WERI-Rb-1 (cell line): ENCODE data around the gene CPNE9.

Experiments
- DNase-seq: peaks from one replicate; pipeline ENCODE4 v3.0.0-alpha.2; 2020
- H3K27ac ChIP-seq: fragments of 250-450 bp; sonication (Bioruptor Pico); 2 replicates; pipeline ENCODE4 v1.5.1; 2020; ENCODE audit warnings: mild to moderate bottlenecking, moderate library complexity
- H3K27me3 ChIP-seq: fragments of 250-450 bp; sonication (Bioruptor Pico); 2 replicates; pipeline ENCODE4 v1.5.1; 2021; ENCODE audit warnings: mild to moderate bottlenecking, low read depth, moderate library complexity; ENCODE audit not compliant: insufficient read depth, severe bottlenecking
- H3K36me3 ChIP-seq: fragments of 250-450 bp; sonication (Bioruptor Pico); 2 replicates; pipeline ENCODE4 v1.5.1; 2020; ENCODE audit warnings: mild to moderate bottlenecking, moderate library complexity
- H3K4me3 ChIP-seq: 2 replicates; pipeline ENCODE4 v1.5.1; 2011; ENCODE audit warnings: low read depth, mild to moderate bottlenecking, control low read depth, low read length
- H3K9me3 ChIP-seq: fragments of 250-450 bp; sonication (Bioruptor Pico); 2 replicates; pipeline ENCODE4 v1.5.1; 2021; ENCODE audit warnings: mild to moderate bottlenecking, moderate library complexity; ENCODE audit not compliant: severe bottlenecking
- TF ChIP-seq, protein P1 (sequence below): IDR thresholded peaks from 2 replicates; pipeline ENCODE4 v1.5.1; 2011; ENCODE audit warnings: low read depth, mild to moderate bottlenecking, control low read depth, inconsistent platforms, low read length

The CPNE9 gene

DNA sequence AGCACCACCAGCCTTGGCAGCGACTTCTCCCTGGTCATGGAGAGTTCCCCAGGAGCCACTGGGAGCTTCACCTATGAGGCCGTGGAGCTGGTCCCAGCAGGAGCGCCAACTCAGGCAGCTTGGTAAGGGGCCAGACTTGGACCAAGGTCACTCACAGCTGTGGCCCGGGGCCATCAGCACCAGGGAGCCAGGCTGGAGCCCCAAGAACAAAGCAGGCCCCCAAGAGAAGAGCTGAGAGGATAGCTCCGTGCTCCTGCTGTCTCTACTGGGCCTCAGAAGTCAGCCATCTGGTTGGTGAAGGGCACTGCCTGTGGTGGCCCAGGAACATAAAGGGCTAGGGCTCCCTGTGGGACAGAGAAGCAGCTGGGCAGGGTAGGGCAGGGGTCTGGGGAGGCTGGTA is 14.7 kb upstream of the CPNE9 start:
- Histone ChIP-seq H3K9me3 (no peaks in the 10 kb centered on the region), H3K4me3 (no peak overlapping the region), H3K36me3 (peaks cover 28% of the 10 kb centered on the region), H3K27ac (no peak overlapping the region), H3K27me3 (no peaks in the 10 kb centered on the region)
- DNase-seq, result no peak
- TF ChIP-seq, protein P1, sequence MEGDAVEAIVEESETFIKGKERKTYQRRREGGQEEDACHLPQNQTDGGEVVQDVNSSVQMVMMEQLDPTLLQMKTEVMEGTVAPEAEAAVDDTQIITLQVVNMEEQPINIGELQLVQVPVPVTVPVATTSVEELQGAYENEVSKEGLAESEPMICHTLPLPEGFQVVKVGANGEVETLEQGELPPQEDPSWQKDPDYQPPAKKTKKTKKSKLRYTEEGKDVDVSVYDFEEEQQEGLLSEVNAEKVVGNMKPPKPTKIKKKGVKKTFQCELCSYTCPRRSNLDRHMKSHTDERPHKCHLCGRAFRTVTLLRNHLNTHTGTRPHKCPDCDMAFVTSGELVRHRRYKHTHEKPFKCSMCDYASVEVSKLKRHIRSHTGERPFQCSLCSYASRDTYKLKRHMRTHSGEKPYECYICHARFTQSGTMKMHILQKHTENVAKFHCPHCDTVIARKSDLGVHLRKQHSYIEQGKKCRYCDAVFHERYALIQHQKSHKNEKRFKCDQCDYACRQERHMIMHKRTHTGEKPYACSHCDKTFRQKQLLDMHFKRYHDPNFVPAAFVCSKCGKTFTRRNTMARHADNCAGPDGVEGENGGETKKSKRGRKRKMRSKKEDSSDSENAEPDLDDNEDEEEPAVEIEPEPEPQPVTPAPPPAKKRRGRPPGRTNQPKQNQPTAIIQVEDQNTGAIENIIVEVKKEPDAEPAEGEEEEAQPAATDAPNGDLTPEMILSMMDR, result no peak

DNA sequence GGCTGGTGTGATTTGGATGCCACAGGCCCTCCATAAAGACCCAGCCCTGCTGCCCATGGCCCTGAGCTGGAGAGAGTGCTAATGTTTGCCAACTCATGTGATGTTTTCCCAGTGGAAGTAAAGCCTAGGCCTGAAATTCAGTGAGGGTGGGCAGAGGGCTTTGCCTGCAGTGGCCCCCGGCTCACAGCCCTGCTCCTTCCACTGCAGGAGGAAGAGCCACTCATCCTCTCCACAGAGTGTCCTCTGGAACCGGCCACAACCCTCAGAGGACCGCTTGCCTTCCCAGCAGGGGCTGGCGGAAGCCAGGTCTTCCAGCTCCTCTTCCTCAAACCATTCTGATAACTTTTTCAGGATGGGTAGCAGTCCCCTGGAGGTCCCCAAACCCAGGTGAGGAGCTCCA is 13.9 kb upstream of the CPNE9 start:
- H3K27me3 ChIP-seq, result no peaks in the 10 kb centered on the region
- H3K9me3 ChIP-seq, result no peaks in the 10 kb centered on the region
- no peak overlapping the region for H3K27ac ChIP-seq
- DNase-seq, result no peak
- no peak overlapping the region for H3K4me3 ChIP-seq
- TF ChIP-seq, protein P1, result no peak
- H3K36me3 ChIP-seq, result peaks cover 27% of the 10 kb centered on the region

DNA sequence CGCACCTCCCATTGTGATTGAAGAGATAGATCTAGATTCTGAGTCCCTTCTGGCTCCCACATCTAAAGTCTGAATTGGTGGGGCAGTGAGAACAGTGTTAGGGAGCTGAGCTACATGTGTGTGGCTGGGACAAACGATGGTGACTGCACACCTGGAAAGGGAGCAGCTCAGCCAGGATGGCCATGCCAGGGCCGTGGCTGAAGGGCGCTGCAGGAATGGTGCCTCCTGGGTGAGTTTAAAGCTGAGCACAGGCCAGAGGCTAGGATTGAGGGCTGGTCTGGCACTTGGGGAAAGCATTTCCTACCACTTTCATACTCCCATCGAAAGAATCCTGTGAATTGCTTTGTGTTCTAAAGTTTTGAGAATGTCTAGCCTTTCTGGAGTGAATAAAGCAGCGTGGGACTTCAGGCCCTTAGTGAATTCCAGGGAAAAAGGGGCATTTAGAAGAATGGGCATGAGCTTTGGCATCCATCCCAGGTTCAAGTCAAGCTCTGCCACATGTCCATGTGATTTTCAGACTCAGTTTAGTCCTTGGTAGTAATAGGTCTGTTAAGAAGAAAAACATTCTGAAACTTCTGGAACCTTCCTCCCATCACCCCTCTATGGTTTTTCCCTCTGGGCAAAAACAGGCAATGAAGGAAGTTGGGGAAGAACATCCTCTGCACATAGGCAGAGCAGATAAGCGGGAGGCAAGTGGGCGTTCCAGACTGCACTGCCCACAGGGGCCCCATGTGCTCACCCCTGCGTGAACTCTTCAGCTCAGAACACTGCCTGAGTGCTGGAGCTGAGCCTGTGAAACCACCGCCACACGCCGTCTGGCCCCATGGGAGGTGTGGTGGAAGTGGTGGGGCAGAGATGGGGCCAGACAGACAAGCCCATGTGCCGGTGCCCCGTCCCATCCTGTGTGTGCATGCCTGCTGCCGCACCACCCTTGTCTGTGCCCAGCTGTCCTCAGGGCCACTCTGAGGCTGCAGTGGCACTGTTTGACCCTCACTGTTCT is 12.9 kb upstream of the CPNE9 start:
- Histone ChIP-seq H3K9me3 (no peaks in the 10 kb centered on the region), H3K36me3 (peaks cover 27% of the 10 kb centered on the region), H3K27me3 (no peaks in the 10 kb centered on the region), H3K27ac (no peak overlapping the region), H3K4me3 (no peak overlapping the region)
- TF ChIP-seq, protein P1, result no peak
- no peak for DNase-seq

DNA sequence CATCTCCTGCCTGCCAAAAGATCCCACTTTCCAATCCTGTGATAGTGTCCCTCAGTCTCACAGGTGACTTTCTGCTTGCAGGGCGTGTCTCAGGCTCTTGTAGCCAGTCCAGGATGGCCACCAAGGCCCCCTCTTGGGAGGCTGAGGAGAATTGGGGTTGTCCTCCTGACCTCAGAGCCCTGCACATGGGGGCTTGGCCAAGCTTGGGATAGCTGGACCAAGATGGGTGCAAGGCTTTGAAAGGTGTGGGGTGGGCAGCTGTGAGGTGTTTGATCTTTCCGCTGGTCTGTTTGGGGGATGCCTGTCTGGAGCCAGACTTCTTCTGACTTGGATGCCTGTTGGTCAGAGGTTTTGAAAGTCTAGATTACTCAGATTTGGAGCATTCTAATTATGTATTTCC is 12.0 kb upstream of the CPNE9 start:
- Histone ChIP-seq H3K27me3 (no peaks in the 10 kb centered on the region), H3K36me3 (peaks cover 24% of the 10 kb centered on the region), H3K4me3 (no peak overlapping the region), H3K27ac (no peak overlapping the region), H3K9me3 (no peaks in the 10 kb centered on the region)
- TF ChIP-seq, protein P1, result no peak
- no peak for DNase-seq

DNA sequence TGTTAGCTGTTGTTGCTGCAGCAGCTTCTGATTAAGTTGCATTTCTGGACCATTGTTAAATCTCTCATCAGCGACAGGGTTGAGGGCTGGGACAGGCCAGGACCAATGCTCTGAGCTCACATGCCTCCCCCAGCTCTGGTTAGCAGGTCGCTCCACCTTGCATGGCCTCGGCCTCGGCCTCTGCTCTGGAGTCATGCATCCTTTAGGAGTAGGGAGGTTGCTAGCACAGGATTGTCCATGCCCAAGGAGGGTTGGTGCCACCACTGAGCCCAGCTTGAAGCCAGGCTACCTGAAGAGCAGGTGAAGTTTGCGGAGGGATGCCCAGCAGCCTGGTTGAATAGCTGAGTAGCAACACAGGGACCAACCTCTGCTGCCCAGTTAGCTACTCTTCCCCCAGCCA is 11.2 kb upstream of the CPNE9 start:
- Histone ChIP-seq H3K27ac (no peak overlapping the region), H3K36me3 (peaks cover 24% of the 10 kb centered on the region), H3K4me3 (no peak overlapping the region), H3K9me3 (no peaks in the 10 kb centered on the region), H3K27me3 (no peaks in the 10 kb centered on the region)
- TF ChIP-seq, protein P1, result no peak
- no peak for DNase-seq
